Cerebellar nuclear complex (tissue), 1 donor: ENCODE measurements around the gene GRIA1.

ENCODE experiments used
- DNase-seq, 2 experiments: peaks; one replicate each; lab custom pipeline; 2025; lab: John Stamatoyannopoulos, UW

GRIA1 gene

DNA sequence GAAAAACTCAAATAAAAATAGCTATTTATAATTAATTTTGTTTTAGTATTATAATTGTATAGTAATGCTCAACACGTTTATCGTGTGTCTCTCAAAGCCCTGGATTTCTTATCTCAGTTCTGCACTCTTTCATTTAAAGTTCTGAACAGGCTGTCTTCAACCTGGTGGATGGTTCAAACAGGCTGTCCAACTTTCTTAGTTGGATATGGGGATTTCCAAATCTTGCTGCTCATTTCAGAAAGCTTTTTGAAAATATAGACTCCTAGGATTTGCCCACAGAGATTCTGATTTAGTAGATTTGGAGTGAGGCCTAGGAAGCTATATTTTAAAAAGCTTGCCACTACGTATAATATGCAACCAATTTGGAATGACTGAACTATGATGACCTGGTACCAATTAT lies 120.3 kb downstream of the GRIA1 start:
- DNase-seq = no peak

DNA sequence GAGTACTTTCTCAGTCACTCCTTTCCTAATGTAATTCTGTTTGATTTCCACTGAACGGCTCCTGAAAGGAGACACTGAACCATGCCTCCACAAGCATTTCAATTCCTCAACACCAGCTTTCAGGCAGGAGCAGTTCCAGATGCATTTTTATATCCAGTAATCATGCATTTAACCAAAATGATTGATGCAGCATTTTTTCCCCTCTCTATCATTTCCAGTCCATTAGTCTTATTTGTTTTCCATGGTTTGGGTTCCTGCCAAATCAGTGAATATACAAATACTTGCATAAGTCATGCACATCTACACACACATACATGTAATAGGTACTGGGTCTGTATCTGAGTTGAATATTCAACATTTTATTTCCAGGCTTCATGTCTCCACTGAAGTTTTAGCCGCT lies 122.7 kb downstream of the GRIA1 start:
- DNase-seq = no peak

DNA sequence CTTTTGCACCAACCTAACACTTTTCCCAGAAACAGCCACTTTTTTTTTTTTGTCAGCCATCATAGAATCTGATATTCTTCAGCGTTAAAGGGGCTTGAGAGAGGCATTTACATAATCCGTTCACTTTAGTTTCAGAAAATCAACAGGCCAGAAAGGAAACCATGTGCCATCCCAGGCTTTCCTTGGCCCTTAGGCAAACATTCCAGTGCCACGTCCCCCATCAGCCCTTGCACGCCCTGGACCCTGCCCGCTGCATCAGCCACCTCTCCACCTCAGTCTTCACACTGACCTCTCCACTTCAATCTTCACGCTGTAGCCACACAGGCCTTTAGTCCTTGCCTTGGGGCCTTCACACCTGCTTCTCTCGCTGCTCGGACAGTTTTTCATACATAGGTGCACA lies 123.2 kb downstream of the GRIA1 start:
- no peak for DNase-seq

DNA sequence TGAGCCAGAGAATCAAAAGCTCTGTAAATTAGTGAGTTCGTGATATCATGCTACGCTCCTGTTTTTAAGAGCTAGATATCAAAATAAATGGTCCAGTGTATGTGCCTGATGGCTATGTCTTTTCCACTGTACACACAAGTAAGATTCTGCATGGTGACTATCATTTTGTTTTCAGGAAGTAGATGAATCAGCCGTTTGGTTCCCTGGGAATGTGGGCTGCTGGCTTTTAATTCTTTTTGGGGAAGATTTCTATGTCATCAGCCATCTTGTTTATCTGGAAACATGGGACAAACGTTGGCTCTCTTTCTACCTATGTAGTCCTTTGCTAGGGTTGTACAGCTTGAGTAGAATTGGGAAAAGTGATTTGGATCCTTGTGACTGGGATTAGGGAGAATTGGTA lies 126.7 kb downstream of the GRIA1 start:
- no peak for DNase-seq

DNA sequence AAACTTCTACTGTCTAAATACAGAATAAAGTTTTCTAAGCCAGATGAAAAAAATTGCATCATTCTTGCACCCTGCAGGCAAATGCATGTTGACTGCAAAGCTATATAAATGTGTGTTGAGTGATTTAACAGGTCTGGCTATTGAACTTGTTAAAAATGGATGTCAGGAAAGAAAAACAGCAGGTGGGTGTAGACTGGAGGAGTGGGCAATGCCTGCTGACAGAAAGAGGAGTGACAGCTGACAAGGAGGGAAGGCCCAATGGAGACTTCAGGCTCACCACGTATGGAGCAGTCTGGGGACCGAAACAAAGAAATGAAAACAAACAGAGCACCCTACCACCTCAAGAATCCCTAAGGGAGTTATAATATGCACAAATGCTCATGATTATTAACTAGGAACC lies 127.8 kb downstream of the GRIA1 start:
- DNase-seq = no peak

DNA sequence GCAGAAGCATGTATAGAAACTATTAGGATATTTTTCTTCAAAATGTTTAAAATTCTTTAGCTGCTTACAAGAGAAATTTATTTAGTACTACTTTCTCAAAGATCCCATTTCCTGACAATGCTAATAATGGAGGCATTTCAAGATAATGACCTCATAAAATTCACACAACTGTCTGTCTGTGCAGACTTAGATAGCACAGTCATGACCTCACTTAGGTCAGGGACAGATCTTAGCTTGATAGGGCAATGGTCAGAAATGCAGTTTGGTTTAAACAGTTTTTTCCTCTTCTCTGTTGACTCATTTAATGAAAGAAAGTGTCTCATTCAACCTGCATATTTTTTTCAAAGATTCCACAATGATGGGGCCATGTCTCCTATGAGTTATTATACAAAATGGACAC lies 128.4 kb downstream of the GRIA1 start:
- no peak for DNase-seq

DNA sequence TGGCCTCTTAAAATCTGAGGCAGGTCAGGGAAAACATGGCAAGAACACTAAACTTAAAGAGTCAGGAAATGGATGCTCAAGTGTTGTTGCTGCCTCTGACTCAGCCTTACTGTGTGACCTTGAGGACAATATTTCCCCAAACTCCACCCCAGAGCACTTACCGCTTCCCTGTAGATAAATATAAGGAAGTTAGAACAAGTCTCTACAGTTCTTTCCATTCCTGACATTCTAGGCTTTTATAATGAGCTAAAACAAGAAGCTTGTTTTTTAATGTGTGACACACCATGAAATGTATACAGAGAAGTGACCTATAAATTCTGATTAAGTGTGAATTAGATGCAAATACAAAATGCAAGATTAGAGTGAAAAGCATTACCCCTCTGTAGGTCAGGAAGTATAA lies 129.3 kb downstream of the GRIA1 start:
- DNase-seq = no peak

DNA sequence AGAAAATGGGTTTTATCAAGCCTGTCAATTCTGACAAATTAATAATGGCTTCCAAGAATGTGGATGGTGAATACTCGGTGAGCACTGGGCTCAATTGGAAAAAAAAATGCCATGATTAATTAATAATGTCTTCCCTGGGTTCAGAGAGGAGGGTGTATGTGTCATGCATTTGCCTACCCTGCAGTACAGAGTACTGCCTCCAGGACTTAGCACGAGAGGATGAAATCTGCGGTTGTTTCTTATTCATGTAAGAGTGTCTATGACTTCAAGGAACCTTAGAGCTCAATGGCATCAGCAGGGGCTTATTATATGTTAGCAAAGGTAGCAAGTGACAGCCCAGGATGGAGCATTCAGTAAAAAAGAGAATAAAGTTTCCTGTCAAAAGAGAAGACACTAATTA lies 132.7 kb downstream of the GRIA1 start:
- no peak for DNase-seq

DNA sequence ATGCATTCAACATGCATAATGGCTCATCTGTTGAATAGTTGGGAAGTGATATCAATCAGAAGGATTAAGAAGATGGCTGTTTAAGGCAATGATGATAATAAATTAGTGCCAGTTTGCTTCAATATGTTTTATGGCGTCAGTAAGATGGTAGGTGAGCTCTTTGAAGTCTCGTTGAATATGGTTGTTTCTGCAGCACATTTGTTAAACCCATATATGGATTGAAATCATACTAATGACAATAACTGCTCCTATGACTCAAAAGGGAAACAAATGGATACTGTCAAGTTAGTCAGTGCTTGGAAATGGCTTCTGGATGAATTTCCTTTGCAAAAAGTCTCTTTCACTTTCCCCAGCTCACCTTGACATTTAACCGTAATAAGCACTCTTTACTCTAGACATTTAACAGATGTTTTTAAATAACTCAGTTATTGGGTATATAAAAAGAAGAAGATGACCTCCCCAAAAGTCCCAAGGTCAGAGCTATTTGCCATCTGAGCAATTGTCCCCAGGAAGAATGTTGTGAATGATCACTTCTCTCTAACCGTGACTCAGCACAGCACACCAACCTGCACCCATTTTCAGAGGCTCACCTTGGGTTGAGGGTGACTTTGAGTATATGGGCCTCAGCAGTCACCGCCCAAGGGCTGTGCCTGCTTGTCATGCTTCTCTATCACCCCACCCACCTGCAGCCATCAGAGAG lies 133.4 kb downstream of the GRIA1 start:
- no peak for DNase-seq

DNA sequence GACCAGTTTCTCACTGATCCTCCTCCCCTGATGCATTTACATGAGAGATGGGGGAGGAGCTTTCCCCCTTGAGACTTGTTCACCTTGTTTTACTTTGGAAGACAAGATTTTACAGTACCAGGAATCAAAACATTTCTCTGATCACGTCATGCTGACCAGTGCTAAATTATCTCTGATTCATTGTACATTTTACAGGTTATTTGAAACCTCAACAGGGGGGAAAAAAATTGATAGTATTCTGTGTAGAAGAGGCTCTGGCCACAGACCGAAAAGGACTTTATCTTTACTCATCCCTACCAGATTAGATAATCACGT lies 133.9 kb downstream of the GRIA1 start:
- DNase-seq = no peak

DNA sequence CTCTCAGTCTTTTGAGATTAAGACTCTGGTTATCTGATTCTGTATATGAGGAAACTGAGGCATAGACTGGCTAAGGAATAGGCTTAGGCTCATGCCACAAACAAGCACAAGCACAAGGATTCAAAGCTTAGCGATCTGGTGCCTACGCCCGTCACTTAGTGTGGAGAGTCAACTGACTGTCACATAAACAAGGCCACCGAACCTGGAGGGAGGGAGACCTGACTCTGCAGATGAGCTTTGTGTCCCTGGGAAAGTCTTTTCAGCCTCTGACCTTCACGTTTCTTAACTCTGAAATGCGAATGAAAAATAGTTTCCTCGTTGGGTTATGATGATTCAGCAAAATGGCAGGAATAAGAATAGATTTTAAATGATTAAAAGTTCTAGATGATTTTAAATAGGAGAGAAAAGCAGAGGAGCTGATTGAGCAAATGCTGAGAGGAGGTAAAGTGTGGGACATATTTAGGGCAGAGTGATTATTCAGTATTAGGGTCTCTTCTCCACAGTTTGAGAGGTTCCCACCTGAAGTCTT lies 135.4 kb downstream of the GRIA1 start:
- DNase-seq = no peak

DNA sequence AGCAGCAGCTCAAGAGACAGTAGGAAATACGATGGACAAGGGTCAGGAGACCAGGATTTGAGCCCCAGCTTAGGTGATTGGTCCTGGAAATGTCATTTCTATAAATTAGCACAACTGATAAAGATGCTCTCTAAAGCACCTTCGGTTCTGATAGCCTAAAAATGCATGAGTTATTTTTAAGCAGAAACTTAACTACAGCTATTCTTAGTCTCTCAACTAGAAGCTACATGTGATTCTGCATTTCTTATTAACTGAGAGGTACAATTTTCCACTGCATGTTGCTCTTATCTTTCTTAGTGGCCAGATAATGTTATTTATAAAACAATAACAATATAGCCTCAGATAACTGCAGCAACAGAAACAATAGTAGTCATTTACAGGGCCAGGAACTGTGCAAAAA lies 136.4 kb downstream of the GRIA1 start:
- no peak for DNase-seq

DNA sequence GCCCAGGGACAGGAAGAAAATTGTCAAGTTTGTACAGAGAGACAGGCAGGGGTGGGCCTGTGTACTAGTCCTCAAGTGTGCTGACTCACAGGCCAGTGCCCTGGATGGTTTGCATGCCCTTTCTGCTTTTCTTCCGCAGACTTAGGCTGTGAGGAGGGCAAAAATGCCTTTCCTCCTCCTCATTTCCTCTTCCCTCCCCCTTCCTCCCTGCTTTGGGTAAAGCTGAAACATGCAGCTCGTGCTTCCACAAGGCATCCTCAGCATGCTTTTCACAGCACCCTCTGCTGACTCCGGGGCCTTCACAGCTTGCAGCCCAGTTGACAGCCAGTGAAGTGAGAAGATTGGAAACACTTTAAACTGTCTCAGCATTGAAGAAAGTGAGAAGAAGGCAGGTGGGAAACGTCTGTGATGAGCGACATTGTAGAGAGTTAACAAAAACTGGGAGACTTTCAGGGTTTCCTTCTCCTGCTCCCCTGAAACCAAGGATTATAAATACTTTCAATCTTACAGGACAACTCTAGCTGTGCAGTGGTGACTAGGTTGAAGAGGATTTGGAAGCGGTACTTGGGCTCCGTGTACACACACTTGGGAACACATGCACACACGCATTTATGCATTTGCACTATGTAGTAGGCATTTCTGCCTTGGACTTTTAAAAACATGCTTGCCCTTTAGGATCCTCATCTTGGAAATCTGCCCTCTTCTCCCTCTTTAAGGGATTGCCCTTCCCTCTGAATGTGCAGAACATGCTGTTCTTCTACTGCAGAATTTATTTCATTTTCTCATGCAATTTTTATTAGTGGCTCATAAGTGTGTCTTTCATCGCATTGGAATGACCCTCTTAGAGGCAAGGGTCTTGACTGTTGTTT lies 138.8 kb downstream of the GRIA1 start:
- DNase-seq = no peak

DNA sequence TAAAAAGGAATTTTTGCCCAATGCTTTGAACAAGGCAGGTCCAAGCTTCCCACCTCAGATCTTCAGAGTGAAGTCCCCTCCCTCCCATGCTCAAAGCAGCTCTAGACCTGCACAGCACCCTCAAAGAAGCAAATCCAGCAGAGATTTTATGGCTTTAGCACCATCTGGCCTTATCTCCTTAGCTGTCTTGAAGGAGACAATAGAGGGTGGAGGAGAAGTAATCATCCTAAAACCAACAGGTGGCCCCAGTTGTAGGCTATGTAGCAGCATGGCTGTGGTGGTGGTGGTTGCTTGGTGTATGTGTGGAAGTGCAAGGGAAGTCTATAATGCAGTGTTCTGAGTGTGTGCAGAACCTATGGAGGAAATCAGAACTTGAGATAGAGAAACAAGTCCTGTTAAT lies 140.1 kb downstream of the GRIA1 start:
- DNase-seq = no peak

DNA sequence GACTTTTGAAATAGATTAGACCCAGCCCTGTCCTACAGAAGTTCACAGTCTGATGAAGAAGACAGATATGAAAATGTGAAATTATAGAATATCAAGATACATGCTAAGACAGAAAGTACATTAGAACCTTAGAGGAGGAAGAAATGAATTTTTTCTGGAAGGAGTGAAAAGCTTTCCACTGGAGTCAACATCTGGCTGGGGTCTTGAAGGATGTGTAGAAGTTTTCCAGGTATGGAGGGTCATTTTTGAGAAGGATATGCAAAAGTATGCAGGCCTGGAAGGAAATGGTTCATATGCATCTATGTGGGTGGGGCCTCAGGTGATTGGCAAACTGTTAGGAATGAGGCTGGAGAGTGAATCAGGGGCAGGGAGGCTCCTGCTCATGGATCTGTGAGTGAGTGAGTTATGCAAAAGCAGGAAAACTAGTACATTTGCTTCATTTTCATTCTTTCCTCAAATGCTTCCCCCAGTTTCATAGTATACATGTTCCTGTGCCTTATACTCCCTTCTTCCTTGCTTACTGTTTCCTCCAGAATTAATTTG lies 142.3 kb downstream of the GRIA1 start:
- DNase-seq = no peak

DNA sequence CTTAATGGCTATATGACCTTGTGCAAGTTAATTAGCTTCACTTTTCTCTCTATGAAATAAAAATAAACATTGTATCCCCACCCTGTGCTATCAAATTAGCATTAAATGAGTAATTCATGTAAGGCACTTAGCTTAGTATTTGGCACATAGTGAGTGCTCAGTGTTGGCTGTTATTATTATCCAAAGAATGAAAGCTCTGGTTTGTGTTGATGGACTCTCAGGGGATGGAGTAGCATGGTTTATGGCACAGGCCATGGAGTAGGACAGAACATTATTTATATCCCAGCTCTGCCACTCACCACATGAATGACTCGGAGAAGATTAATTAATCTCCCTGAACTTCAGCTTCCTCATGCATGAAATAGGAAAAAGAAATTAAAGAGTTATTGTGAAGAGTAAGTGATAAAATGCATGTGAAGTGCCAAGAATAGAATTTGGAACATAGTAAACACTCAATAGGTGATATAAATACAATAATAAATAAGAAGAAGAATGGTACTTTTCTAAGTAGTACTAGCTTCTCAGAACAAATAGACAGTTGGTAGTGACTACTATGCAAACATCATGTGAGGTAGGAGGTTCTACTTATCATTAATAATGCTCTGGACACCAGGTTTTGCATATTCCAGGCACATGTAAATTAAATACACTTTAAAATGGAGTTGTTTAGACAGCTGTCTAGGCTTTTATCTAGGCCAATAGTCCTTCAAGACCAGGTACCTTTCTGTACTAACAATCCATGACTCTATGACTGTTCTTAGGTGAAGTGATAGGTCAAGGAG lies 146.4 kb downstream of the GRIA1 start:
- no peak for DNase-seq

DNA sequence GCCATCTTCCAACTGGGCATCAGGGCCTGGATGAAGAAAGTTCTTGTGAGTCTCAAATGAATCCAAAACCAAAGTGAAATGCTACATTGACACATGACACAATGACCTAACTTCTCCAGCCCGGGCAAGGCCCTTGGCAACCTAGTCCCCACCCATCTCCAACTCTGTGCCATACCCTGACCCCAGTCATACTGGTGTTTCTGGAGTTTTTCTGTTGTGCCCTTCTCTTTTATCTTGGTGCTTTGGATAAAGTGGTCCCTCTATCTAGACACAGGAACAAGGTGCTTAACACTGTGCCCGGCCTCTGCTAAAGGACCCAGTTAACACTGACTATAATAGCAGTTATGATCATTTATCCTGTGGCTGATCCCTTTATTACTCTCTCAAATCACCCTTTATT lies 149.8 kb downstream of the GRIA1 start:
- DNase-seq = no peak

DNA sequence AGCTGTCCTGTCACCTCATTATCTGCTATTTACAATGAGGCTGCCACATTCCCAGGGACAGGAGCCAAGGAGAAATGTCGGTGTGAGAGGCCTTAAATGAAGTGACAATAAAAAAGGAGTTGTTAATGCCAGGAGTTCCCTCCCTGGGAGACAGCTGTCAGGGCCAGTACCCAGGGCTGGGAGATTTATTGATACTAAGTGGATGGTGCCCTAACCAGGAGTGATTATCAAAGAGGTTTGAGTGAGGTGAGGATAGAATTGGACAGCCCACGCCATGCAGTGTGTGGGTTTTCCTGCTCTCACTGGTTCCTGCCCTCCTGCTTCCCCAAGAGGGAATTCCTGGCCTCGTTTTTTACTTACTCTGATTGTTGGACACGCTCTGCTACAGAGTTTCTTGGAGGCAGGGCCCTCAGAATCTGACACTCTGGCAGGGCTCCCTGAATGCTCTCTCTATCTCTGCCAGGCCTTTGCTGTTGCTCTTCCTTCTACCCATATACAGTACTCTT lies 150.8 kb downstream of the GRIA1 start:
- no peak for DNase-seq

DNA sequence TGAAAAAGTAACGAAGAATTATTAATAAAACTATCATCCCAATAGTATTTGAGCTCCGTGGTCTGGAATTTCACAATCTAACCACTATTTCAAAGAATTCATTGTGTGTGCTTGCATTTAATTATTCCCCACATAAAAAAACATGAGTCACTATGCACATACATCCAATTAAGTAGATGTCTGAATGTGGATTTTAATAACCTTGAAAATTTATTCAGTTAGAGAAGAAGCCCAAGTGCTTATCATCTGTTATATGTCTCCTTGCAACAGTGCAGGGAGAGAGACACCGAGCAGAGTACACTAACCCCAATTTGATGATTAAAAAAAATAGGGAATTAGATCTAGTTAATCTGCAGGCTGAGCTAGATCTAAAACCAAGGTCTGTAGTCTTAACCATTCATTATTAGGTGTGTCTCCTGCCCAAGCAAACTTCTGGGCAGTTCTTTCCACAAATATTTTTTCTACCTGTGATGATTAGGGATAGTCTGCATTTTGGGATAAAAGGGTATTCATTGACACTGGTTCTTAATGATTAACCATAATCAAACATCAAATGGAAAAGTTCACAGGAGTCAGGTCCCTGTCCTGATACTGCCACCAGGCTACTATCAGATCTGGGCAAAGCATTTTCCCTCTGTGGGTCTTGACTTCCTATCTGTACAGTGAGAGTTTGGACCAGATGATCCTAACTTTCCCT lies 164.2 kb downstream of the GRIA1 start:
- DNase-seq = no peak

DNA sequence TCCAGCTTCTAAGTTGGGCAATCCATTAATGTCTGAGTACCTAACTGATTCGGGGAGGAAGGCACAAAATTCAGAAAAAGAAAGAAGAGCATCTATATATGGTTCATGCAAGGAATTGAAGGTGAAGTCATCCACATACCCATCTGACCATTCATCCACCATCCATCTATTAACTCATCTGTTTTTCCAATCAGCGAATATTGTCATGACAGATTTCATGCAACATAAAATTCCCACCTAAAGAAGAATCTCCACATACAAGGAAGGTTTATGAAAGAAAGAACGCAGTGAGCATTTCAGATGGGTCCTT lies 164.7 kb downstream of the GRIA1 start:
- DNase-seq = no peak

DNA sequence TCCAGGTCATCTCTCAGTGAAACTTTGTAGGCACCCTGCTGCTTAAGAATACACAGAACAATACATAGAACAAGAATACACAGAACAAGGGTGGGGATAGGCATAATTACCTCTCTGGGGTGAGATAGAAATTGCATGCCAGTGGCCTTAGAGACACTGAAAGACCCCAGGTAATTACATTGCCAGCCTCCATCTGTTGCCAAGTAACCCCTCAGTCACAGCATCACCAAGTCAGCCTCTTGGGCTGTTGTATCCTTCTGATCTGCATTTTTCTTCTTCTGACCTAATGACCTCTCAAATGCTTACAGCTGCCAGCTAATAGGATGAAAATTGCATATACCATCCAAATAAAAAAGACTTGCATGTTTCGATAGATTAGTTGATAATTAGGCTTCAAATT lies 167.7 kb downstream of the GRIA1 start:
- DNase-seq = no peak

DNA sequence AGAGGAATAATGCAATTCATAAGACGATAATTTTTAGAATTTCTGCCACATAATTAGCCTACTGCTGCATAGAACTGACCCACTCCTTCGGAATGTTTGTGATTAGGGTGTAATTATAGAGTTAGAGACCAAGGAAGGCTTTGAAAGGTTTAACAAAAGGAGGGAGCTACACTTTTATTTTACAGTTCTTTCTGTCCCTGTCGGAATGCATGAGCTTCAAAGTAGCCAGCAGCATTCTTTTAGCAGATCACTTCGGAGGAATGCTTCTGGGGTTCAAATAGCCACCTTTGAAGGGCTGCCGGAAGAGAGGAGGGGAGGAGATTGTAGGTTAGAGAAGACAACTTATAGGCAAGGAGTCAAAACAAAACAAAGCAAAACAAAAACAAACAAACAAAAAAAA lies 168.1 kb downstream of the GRIA1 start:
- no peak for DNase-seq
